KMS-11 (cell line): ENCODE measurements around the gene SFXN3.

Source experiments
- H2AFZ ChIP-seq: fragments of 200-600 bp; sonication (generic); 2 replicates; pipeline ENCODE4 v1.6.1; 2016; ENCODE audit warnings: antibody characterized with exemption, mixed run types, low read depth
- H3K27ac ChIP-seq: fragments of 200-600 bp; sonication (generic); 2 replicates; pipeline ENCODE4 v1.6.1; 2016; ENCODE audit warnings: mild to moderate bottlenecking, mixed run types
- H3K27me3 ChIP-seq: fragments of 200-600 bp; sonication (generic); 2 replicates; pipeline ENCODE4 v1.6.1; 2017; ENCODE audit warnings: mild to moderate bottlenecking, low read depth, mixed run types, moderate library complexity; ENCODE audit not compliant: insufficient read depth
- H3K36me3 ChIP-seq: fragments of 200-600 bp; sonication (generic); 2 replicates; pipeline ENCODE4 v1.6.1; 2017; ENCODE audit warnings: mild to moderate bottlenecking, mixed run types; ENCODE audit not compliant: insufficient read depth
- H3K4me1 ChIP-seq: fragments of 200-600 bp; sonication (generic); 2 replicates; pipeline ENCODE4 v1.6.1; 2016; ENCODE audit warnings: mild to moderate bottlenecking, low read depth, mixed run types; ENCODE audit not compliant: poor library complexity, severe bottlenecking
- H3K4me2 ChIP-seq: fragments of 200-600 bp; sonication (generic); 2 replicates; pipeline ENCODE4 v1.7.0; 2016; ENCODE audit warnings: mild to moderate bottlenecking, mixed run types
- H3K4me3 ChIP-seq: fragments of 200-600 bp; sonication (generic); IDR thresholded peaks from 2 replicates; pipeline ENCODE4 v1.6.1; 2017; ENCODE audit warnings: low read depth, low read length, mixed read lengths; ENCODE audit not compliant: insufficient read depth
- H3K79me2 ChIP-seq: fragments of 200-600 bp; sonication (generic); 2 replicates; pipeline ENCODE4 v1.6.1; 2016; ENCODE audit warnings: low read depth, mixed run types; ENCODE audit not compliant: insufficient read depth
- H3K9ac ChIP-seq: fragments of 200-600 bp; sonication (generic); 2 replicates; pipeline ENCODE4 v1.6.1; 2016; ENCODE audit warnings: mild to moderate bottlenecking, mixed run types
- H4K20me1 ChIP-seq: fragments of 200-600 bp; sonication (generic); 2 replicates; pipeline ENCODE4 v1.6.1; 2016; ENCODE audit warnings: mild to moderate bottlenecking, mixed run types; ENCODE audit not compliant: insufficient read depth
- CTCF ChIP-seq: fragments of 200-600 bp; sonication (generic); conservative IDR thresholded peaks from 2 replicates; pipeline ENCODE4 v1.6.1; 2017; ENCODE audit warnings: low read depth, mild to moderate bottlenecking, antibody characterized with exemption, low read length, moderate library complexity, mixed read lengths

The SFXN3 gene

GRCh38 chr10:101062232-101063049 is 31.4 kb downstream of the SFXN3 start:
- Histone ChIP-seq H2AFZ (no peak overlapping the region), H3K27ac (peak overlapping the region; percentile 95; the same call in 1 of the 2 replicates), H3K36me3 (no peaks in the 10 kb centered on the region), H4K20me1 (0 out of 2 replicates have a peak, but pooled peaks cover 3% of the 10 kb centered on the region), H3K27me3 (no peaks in the 10 kb centered on the region), H3K9ac (peak overlapping the region; percentile 76; the same call in 1 of the 2 replicates), H3K4me1 (peaks cover 54% of the 10 kb centered on the region), H3K4me2 (peak overlapping the region; percentile 94), H3K79me2 (peaks cover 23% of the 10 kb centered on the region), H3K4me3 (no peak overlapping the region)
- TF ChIP-seq CTCF: no peak

DNA sequence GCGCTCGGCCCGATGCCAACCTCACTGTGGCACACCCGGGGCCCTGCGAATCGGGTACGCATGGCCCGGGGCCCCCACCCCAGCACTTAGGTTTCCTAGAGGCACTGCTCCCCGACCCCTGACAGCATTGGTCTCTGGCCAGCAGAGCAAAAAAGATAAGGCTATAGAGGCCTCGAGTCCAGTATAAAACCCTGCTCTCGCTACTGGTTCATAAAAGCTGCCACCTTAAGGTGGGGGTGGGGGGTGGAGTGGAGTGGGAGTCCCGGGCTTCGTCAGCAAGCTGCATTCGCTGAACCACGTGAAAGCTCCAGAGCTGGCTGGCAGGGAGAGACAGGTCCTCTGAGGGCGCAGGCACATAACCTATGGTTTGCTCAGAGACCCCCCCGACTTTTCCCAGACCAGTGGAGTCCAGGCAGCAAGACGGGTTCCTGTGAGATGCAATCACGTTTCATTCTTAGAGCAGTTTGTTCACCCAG is 32.1 kb downstream of the SFXN3 start:
- Histone ChIP-seq H3K4me1 (peaks cover 51% of the 10 kb centered on the region), H3K4me3 (no peak overlapping the region)

GRCh38 chr10:101063548-101064414 is 32.7 kb downstream of the SFXN3 start:
- H3K27me3 ChIP-seq: no peaks in the 10 kb centered on the region
- H2AFZ ChIP-seq: no peak overlapping the region
- peaks cover 47% of the 10 kb centered on the region for H3K4me1 ChIP-seq
- H3K4me2 ChIP-seq: no peak overlapping the region
- TF ChIP-seq CTCF: no peak
- H3K36me3 ChIP-seq: no peaks in the 10 kb centered on the region
- peaks cover 10% of the 10 kb centered on the region for H3K79me2 ChIP-seq
- no peak overlapping the region for H3K27ac ChIP-seq
- no peak overlapping the region for H3K9ac ChIP-seq
- H4K20me1 ChIP-seq: 0 out of 2 replicates have a peak, but pooled peaks cover 1% of the 10 kb centered on the region
- H3K4me3 ChIP-seq: no peak overlapping the region

More for the DNA sequence above, 32.1 kb downstream of the SFXN3 start:
- no peak overlapping the region for H2AFZ ChIP-seq
- H4K20me1 ChIP-seq: 0 out of 2 replicates have a peak, but pooled peaks cover 3% of the 10 kb centered on the region
- H3K36me3 ChIP-seq: no peaks in the 10 kb centered on the region
- H3K4me2 ChIP-seq: no peak overlapping the region
- H3K27ac ChIP-seq: no peak overlapping the region
- TF ChIP-seq CTCF: no peak
- peaks cover 17% of the 10 kb centered on the region for H3K79me2 ChIP-seq
- H3K27me3 ChIP-seq: no peaks in the 10 kb centered on the region
- no peak overlapping the region for H3K9ac ChIP-seq

GRCh38 chr10:101064415-101065030 is 33.5 kb downstream of the SFXN3 start:
- Histone ChIP-seq H3K9ac (no peak overlapping the region), H2AFZ (no peak overlapping the region), H3K36me3 (no peaks in the 10 kb centered on the region), H3K4me3 (no peak overlapping the region), H3K4me2 (peak overlapping the region; percentile 66; the same call in 1 of the 2 replicates), H3K27me3 (no peaks in the 10 kb centered on the region), H3K79me2 (peaks cover 3% of the 10 kb centered on the region), H3K4me1 (peaks cover 41% of the 10 kb centered on the region), H3K27ac (no peak overlapping the region; the same call in 1 of the 2 replicates), H4K20me1 (no peaks in the 10 kb centered on the region)
- TF ChIP-seq CTCF: no peak
